OCI-LY7 (cell line): ENCODE data around the gene MAP3K20.

Experiments used
- EZH2phosphoT487 ChIP-seq: fragments of 200-600 bp; sonication (generic); IDR thresholded peaks from 2 replicates; pipeline ENCODE4 v1.6.1; 2018; ENCODE audit warnings: low read depth, borderline replicate concordance, mild to moderate bottlenecking, mixed run types, antibody characterized with exemption, low read length, moderate library complexity, mixed read lengths
- TF ChIP-seq, protein P1 (sequence below): fragments of 200-600 bp; sonication (generic); conservative IDR thresholded peaks from 2 replicates; pipeline ENCODE4 v1.5.1; 2014; ENCODE audit warnings: mild to moderate bottlenecking, antibody characterized with exemption, low read length, moderate library complexity, mixed read lengths

DNA sequence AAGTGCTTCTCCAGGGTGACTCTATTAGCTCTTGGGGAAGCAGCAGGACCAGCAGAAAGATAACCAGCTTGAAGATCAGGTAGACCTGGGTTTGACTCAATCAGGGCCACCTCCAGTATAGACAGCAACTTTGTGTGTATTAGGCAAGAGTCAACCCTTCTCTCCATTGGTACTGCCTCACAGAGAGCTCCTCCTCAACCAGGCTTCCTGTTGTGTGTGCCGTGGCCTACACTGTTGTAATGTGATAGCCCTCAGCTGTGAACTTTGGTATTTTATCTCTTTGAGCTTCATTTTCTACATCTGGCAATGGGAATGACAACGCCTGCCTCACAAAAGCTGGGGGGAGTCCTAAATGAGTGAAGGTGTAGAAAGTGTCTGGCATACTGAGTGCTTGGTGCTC, 17.0 kb upstream of the MAP3K20 start:
- TF ChIP-seq, protein P1, sequence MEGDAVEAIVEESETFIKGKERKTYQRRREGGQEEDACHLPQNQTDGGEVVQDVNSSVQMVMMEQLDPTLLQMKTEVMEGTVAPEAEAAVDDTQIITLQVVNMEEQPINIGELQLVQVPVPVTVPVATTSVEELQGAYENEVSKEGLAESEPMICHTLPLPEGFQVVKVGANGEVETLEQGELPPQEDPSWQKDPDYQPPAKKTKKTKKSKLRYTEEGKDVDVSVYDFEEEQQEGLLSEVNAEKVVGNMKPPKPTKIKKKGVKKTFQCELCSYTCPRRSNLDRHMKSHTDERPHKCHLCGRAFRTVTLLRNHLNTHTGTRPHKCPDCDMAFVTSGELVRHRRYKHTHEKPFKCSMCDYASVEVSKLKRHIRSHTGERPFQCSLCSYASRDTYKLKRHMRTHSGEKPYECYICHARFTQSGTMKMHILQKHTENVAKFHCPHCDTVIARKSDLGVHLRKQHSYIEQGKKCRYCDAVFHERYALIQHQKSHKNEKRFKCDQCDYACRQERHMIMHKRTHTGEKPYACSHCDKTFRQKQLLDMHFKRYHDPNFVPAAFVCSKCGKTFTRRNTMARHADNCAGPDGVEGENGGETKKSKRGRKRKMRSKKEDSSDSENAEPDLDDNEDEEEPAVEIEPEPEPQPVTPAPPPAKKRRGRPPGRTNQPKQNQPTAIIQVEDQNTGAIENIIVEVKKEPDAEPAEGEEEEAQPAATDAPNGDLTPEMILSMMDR: no peak
- TF ChIP-seq EZH2phosphoT487: no peak
